HG03159 (cell line): ENCODE results near the gene GXYLT2.

Experiments
- ATAC-seq: cut with Tn5 transposase; IDR thresholded peaks from one replicate; pipeline ENCODE4 v1.9.1; 2021; ENCODE audit warnings: mild to moderate bottlenecking, moderate library complexity; ENCODE audit not compliant: unreplicated experiment

The GXYLT2 gene

GRCh38 chr3:73007992-73008712 lies 120.3 kb downstream of the GXYLT2 start:
- no peak for ATAC-seq

GRCh38 chr3:73009008-73009407 lies 121.2 kb downstream of the GXYLT2 start:
- no peak for ATAC-seq

GRCh38 chr3:73009750-73010149 lies 121.9 kb downstream of the GXYLT2 start:
- ATAC-seq, result no peak

- ATAC-seq, result no peak
Observed at GRCh38 chr3:73010158-73010557, 122.3 kb downstream of the GXYLT2 start.

- no peak for ATAC-seq
Observed at GRCh38 chr3:73018298-73018697, 130.5 kb downstream of the GXYLT2 start.

GRCh38 chr3:73018790-73019441 lies 131.1 kb downstream of the GXYLT2 start:
- ATAC-seq, result no peak

GRCh38 chr3:73021301-73021835 lies 133.5 kb downstream of the GXYLT2 start:
- ATAC-seq, result no peak

- no peak for ATAC-seq
Observed at GRCh38 chr3:73024836-73025235, 137.0 kb downstream of the GXYLT2 start.

GRCh38 chr3:73026111-73026759 lies 138.4 kb downstream of the GXYLT2 start:
- no peak for ATAC-seq
